ENCODE data around the gene KRTAP16-1. TPM values are rescaled to one million over a fixed set of nuclear protein-coding genes. Genes with fewer than 3 reads are reported as not detected.

KRTAP16-1 gene
- total RNA-seq, 1 donor from 2014 or later, result not detected

DNA sequence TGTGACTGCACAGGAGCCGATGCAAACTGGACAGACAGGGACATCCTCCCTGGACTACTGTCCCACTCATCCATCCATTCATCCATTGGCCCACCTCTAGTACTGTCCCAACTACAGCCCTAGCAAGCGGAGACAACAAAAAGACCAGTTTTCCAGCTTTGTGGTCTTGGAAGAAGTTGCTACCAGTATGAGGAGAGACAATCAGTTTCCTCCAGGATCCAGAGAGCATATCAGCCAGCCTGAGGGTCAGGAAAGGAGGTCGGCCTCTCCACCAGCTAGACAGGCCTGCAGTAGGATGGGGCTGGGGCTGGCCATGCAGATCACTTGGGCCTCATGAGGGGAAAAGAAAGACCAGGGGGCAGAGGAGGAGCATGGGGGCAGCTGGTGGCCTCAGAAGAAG lies 24.7 kb upstream of the KRTAP16-1 start:
- TF ChIP-seq, protein P1, sequence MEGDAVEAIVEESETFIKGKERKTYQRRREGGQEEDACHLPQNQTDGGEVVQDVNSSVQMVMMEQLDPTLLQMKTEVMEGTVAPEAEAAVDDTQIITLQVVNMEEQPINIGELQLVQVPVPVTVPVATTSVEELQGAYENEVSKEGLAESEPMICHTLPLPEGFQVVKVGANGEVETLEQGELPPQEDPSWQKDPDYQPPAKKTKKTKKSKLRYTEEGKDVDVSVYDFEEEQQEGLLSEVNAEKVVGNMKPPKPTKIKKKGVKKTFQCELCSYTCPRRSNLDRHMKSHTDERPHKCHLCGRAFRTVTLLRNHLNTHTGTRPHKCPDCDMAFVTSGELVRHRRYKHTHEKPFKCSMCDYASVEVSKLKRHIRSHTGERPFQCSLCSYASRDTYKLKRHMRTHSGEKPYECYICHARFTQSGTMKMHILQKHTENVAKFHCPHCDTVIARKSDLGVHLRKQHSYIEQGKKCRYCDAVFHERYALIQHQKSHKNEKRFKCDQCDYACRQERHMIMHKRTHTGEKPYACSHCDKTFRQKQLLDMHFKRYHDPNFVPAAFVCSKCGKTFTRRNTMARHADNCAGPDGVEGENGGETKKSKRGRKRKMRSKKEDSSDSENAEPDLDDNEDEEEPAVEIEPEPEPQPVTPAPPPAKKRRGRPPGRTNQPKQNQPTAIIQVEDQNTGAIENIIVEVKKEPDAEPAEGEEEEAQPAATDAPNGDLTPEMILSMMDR (IDR thresholded peaks at IDR 0.05), result no peak
- no peaks in the 10 kb centered on the region for H3K9me3 Mint-ChIP-seq (ENCODE audit: low read depth)
- no peak overlapping the region for H3K27ac Mint-ChIP-seq (ENCODE audit: unreplicated experiment)
- no peaks in the 10 kb centered on the region for H3K4me1 Mint-ChIP-seq (ENCODE audit: low read depth)
- H3K36me3 Mint-ChIP-seq (ENCODE audit: low read depth), result no peaks in the 10 kb centered on the region
- no peak overlapping the region for H3K4me3 Mint-ChIP-seq (ENCODE audit: unreplicated experiment)
- DNase-seq (ENCODE audit: low spot score), result no peak
- peaks cover 8% of the 10 kb centered on the region for H3K27me3 Mint-ChIP-seq (ENCODE audit: low read depth)

DNA sequence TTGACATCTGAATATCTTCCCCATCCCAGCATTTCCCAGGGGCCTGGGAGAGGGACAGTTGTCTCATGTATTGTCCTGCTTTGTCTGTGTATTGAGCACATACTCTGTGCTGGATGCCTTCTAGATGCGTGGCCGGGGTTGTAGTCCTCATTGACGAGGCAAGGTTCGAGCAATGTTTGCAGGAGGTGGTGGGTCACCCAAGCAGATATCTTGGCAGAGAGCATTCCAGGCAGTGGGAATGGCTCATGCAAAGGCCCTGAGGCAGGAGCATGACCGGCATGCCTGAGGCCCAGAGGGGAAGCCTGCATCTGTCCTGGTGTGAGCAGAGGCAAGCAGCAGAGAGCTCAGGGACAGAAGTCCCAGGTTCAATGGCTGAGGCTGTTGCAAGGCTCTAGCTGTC lies 24.0 kb upstream of the KRTAP16-1 start:
- Mint-ChIP-seq H3K9me3 (ENCODE audit: low read depth) (no peaks in the 10 kb centered on the region), H3K4me3 (ENCODE audit: unreplicated experiment) (no peak overlapping the region), H3K27ac (ENCODE audit: unreplicated experiment) (no peak overlapping the region), H3K27me3 (ENCODE audit: low read depth) (peaks cover 8% of the 10 kb centered on the region), H3K4me1 (ENCODE audit: low read depth) (no peaks in the 10 kb centered on the region), H3K36me3 (ENCODE audit: low read depth) (no peaks in the 10 kb centered on the region)
- no peak for DNase-seq (ENCODE audit: low spot score)
- TF ChIP-seq, protein P1 (IDR thresholded peaks at IDR 0.05), result no peak

DNA sequence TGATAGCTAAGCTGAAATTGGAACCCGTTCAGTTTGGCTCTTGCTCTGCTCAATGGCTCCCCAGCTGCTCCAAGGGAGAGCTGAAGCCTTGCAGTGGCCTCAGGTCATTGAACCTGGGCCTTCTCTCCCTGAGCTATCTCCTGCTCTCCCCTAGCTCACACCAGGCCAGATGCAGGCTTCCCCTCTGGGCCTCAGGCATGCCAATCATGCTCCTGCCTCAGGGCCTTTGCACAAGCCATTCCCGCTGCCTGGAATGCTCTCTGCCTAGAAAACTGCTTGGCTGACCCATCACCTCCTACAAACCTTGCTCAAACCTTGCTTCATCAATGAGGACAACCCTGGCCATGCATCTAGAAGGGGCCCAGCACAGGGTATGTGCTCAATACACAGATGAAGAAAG lies 23.1 kb upstream of the KRTAP16-1 start:
- no peaks in the 10 kb centered on the region for H3K36me3 Mint-ChIP-seq (ENCODE audit: low read depth)
- H3K4me3 Mint-ChIP-seq (ENCODE audit: unreplicated experiment), result no peak overlapping the region
- no peaks in the 10 kb centered on the region for H3K4me1 Mint-ChIP-seq (ENCODE audit: low read depth)
- H3K27me3 Mint-ChIP-seq (ENCODE audit: low read depth), result peaks cover 8% of the 10 kb centered on the region
- no peaks in the 10 kb centered on the region for H3K9me3 Mint-ChIP-seq (ENCODE audit: low read depth)
- H3K27ac Mint-ChIP-seq (ENCODE audit: unreplicated experiment), result no peak overlapping the region
- TF ChIP-seq, protein P1 (IDR thresholded peaks at IDR 0.05), result no peak
- no peak for DNase-seq (ENCODE audit: low spot score)

DNA sequence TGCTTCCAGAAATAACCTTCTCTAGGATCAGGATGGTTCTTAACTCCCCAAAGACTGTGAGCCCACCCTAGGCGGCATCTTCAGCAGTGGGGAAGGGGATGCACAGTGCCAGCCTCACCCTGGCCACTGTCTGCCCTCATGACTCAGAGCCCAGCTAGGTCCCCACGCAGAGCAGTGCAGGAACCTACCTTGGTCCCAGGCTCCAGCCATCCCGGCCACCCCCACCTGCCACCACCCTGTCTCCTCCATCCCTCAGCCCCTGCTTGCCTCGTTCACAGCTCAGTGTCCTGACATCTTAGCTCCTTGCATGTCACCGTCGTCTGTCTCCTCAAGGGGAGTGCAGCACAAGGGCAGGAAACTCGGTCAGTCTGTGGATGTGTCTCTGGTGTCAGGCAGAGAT lies 22.5 kb upstream of the KRTAP16-1 start:
- Mint-ChIP-seq H3K4me3 (ENCODE audit: unreplicated experiment) (no peak overlapping the region), H3K36me3 (ENCODE audit: low read depth) (no peaks in the 10 kb centered on the region), H3K9me3 (ENCODE audit: low read depth) (no peaks in the 10 kb centered on the region), H3K4me1 (ENCODE audit: low read depth) (no peaks in the 10 kb centered on the region), H3K27ac (ENCODE audit: unreplicated experiment) (no peak overlapping the region), H3K27me3 (ENCODE audit: low read depth) (peaks cover 8% of the 10 kb centered on the region)
- TF ChIP-seq, protein P1 (IDR thresholded peaks at IDR 0.05), result no peak
- no peak for DNase-seq (ENCODE audit: low spot score)

DNA sequence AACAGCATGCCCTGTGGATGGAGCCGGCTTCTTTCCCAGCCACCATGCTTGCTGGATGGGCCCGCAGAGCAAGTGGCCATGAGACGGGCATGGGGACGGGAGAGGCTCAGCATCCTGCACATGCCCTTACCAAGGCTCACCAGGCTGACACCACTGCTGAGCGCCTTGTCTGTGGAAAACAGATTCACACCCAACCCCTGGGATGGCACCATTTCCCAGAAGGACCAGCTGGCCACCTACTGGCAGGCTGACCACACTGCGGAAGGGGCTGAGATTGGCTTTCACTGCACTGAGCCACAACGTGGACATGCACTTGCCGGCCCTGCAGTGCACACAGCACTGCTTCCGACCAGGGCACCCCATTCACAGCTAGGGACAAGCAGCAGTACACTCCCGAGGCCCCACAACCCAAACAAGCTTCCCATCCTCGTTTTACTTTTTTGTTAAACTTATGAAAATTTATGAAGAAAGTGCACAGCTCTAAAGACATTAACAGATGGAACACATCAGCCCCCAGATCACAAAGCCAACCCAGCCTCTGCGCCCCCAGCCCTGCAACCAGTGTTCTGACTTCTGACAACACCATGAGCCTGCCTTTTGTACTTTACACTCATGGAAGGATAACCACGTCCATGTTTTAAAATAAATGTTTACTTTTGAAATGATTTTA lies 20.3 kb upstream of the KRTAP16-1 start:
- Mint-ChIP-seq H3K9me3 (ENCODE audit: low read depth) (no peaks in the 10 kb centered on the region), H3K27ac (ENCODE audit: unreplicated experiment) (no peak overlapping the region), H3K36me3 (ENCODE audit: low read depth) (no peaks in the 10 kb centered on the region), H3K27me3 (ENCODE audit: low read depth) (peaks cover 4% of the 10 kb centered on the region), H3K4me3 (ENCODE audit: unreplicated experiment) (no peak overlapping the region), H3K4me1 (ENCODE audit: low read depth) (no peaks in the 10 kb centered on the region)
- TF ChIP-seq, protein P1 (IDR thresholded peaks at IDR 0.05), result peak; percentile 84
- no peak for DNase-seq (ENCODE audit: low spot score)

Measured in chondrocyte (in vitro differentiated cells).